Stimulated activated CD8-positive, alpha-beta memory T cell treated with anti-CD3 and anti-CD28 coated beads, Interleukin-15, amount 100 ng/mL, for 4 hours (primary cell): ENCODE measurements around the gene SIGLEC8.

ENCODE experiments used
- DNase-seq, 2 donors: peaks; one replicate each; pipeline ENCODE4 v3.0.0-alpha.2; 2020; ENCODE audit warnings: low read depth in 2 of 2

The SIGLEC8 gene

GRCh38 chr19:51402117-51402516 lies 56.1 kb downstream of the SIGLEC8 start:
- DNase-seq: no peak
